T-helper 2 cell treated with Interferon-gamma antibody and Interleukin-4, amounts not matched to agents 5 μg/mL and 100 μg/mL, for 36 hours (primary cell): ENCODE data around the gene SIM2.

Source experiments
- DNase-seq: peaks from one replicate; pipeline ENCODE4 v3.0.0; 2021; ENCODE audit warnings: low spot score
- H3K27ac Mint-ChIP-seq: one replicate; pipeline ENCODE4 v1.8.0; 2021; ENCODE audit warnings: mild to moderate bottlenecking, mixed read lengths
- H3K27me3 Mint-ChIP-seq: one replicate; pipeline ENCODE4 v1.8.0; 2021; ENCODE audit warnings: low read depth, mixed read lengths
- H3K36me3 Mint-ChIP-seq: one replicate; pipeline ENCODE4 v1.8.0; 2021; ENCODE audit warnings: low read depth, mixed read lengths
- H3K4me1 Mint-ChIP-seq: one replicate; pipeline ENCODE4 v1.8.0; 2021; ENCODE audit warnings: low read depth, mixed read lengths
- H3K4me3 Mint-ChIP-seq: one replicate; pipeline ENCODE4 v1.8.0; 2022; ENCODE audit warnings: mild to moderate bottlenecking, moderate library complexity, mixed read lengths
- H3K9me3 Mint-ChIP-seq: one replicate; pipeline ENCODE4 v1.8.0; 2021; ENCODE audit warnings: mixed read lengths

The SIM2 gene

DNA sequence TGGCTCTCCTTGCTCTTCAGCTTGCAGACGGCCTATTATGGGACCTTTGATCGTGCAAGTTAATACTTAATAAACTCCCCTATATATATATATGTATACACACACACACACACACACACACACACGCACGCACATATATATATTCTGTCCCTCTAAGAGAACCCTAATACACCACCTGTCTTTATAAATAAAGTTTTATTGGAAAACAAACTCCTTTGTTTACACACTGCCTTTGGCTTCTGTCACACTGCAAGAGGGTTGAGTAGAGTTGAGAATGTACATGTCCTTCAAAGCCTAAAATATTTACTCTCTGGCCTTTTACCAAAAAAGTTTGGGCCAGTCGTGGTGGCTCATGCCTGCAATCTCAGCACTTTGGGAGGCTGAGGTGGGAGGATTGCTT is 26.2 kb upstream of the SIM2 start:
- no peak overlapping the region for H3K27ac Mint-ChIP-seq
- H3K4me3 Mint-ChIP-seq: no peak overlapping the region
- H3K36me3 Mint-ChIP-seq: no peaks in the 10 kb centered on the region
- H3K4me1 Mint-ChIP-seq: no peaks in the 10 kb centered on the region
- no peak for DNase-seq
- no peaks in the 10 kb centered on the region for H3K9me3 Mint-ChIP-seq
- H3K27me3 Mint-ChIP-seq: peaks cover 29% of the 10 kb centered on the region

DNA sequence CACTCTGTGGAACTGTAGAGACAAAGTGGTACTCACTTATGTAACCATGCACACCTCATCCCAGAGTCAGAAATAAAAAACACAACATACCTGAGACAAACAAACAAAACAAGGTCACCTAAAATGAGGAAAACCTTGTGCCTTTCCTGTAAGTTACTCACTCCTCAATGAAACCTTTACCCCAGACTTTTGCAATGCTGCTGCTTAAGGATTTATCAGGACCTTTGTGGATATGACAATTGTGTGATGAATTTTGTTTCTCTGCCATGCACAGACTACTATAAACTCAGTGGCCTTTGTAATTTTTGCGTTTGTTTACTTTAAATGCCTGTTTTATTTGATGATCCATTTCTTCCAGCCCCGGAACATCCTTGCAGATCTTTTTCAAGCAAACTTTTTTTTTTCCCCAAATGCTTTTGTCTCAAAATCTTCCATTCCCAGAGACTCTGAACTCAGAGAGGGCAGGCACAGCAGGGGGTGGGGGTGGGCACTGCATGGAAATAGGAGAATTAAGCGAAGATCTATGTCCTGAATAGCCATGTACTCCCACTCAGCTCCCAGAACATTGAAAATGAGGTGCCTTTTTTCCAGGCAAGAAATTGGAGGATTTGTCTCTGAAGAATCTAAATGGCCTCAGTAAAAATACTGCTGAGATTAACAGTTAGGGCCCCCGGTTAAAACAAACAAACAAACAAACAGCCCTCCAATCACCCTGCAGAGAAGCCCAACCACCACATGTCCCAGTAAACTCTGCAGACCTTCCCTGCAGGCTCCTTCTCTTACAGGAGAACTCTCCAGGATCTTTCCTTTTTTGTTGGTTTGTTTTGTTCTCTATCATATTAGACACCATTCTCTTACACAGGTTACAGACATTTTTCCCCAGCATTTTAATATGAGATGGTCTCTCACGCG is 22.6 kb upstream of the SIM2 start:
- no peak overlapping the region for H3K27ac Mint-ChIP-seq
- no peak for DNase-seq
- no peaks in the 10 kb centered on the region for H3K36me3 Mint-ChIP-seq
- peaks cover 36% of the 10 kb centered on the region for H3K27me3 Mint-ChIP-seq
- no peaks in the 10 kb centered on the region for H3K4me1 Mint-ChIP-seq
- no peak overlapping the region for H3K4me3 Mint-ChIP-seq
- H3K9me3 Mint-ChIP-seq: peaks cover 8% of the 10 kb centered on the region

GRCh38 chr21:36677443-36677842 is 21.5 kb upstream of the SIM2 start:
- Mint-ChIP-seq H3K4me3 (no peak overlapping the region), H3K36me3 (no peaks in the 10 kb centered on the region), H3K4me1 (no peaks in the 10 kb centered on the region), H3K9me3 (peaks cover 14% of the 10 kb centered on the region), H3K27me3 (peaks cover 39% of the 10 kb centered on the region), H3K27ac (no peak overlapping the region)
- DNase-seq: no peak

GRCh38 chr21:36678538-36678937 is 20.4 kb upstream of the SIM2 start:
- Mint-ChIP-seq H3K27ac (no peak overlapping the region), H3K4me3 (no peak overlapping the region), H3K27me3 (peaks cover 44% of the 10 kb centered on the region), H3K9me3 (peaks cover 14% of the 10 kb centered on the region), H3K4me1 (no peaks in the 10 kb centered on the region), H3K36me3 (no peaks in the 10 kb centered on the region)
- no peak for DNase-seq

DNA sequence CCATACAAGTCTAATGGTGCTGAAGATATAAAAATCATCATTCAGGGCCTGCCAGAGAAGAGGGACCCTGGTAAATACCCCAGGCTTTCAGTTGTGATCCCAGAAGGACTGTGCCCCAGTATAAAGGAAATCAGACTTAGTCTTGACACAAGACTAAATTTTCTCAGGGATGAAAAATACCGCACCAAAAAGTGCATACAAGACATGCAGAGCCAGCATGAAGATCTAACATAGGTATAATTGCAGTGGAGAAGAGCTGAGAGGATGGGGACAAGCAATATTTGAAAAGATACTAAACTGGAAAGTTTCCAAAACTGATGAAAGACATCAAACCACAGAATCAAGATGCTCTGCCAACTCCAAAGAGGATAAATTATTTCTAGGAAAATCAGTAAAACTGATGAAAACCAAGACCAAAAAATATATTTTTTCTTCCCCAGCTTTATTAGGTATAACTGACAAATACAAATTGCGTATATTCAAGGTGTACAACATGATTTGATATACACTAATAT is 17.7 kb upstream of the SIM2 start:
- DNase-seq: no peak
- Mint-ChIP-seq H3K9me3 (peaks cover 14% of the 10 kb centered on the region), H3K27ac (no peak overlapping the region), H3K4me3 (no peak overlapping the region), H3K4me1 (no peaks in the 10 kb centered on the region), H3K36me3 (no peaks in the 10 kb centered on the region), H3K27me3 (peaks cover 48% of the 10 kb centered on the region)

DNA sequence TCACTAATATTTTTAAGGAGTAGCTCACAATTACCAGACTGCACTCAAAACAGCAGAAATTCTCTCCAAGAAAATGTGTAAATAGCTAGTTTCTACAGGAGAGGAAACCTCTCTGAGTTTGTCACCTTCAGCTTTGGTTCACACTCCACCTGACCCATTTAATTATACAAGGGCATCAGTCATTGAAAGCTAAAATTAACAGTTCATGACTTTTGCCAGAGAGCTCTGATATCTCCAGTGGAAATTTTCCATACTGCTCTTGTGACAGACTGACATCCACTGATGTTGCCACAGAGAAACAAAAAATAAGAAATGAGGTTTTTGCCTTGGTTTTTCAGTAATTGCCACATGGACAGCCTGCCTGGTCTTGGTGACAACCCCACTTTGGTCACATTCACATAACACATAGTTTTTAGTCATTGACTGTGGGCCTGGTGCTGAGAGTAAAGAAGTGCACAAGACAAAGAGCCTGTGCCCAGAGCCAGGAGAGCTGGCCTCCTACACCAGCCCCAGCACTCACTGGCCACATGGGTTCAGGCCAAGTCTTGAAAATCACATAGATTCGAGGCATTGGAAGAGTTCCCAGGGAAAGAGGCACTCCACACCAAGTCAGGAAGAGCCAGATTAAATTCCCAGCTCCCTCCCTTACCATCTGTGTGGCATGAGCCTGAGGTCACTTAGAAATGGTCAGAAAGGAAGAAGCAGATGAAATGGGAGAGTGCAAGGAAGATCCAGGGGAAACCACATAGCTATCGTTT is 13.8 kb upstream of the SIM2 start:
- Mint-ChIP-seq H3K4me1 (no peaks in the 10 kb centered on the region), H3K27ac (no peak overlapping the region), H3K27me3 (peaks cover 52% of the 10 kb centered on the region), H3K9me3 (peaks cover 13% of the 10 kb centered on the region), H3K36me3 (no peaks in the 10 kb centered on the region), H3K4me3 (no peak overlapping the region)
- no peak for DNase-seq

DNA sequence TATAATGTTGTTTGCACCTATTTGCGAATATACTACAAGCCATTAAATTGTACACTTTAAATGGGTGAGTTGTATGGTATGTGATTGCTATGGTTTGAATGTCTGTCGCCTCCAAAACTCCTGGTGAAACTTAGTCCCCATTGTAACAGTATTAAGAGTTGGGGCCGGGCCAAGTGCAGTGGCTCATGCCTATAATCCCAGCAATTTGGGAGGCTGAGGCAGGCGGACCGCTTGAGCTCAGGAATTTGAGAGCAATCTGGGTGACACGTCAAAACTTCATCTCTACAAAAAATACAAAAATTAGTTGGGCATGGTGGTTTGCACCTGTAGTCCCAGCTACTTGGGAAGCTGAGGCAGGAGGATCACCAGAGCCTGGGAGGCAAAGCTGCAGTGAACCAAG is 12.0 kb upstream of the SIM2 start:
- no peaks in the 10 kb centered on the region for H3K9me3 Mint-ChIP-seq
- H3K27ac Mint-ChIP-seq: no peak overlapping the region
- no peaks in the 10 kb centered on the region for H3K36me3 Mint-ChIP-seq
- no peak overlapping the region for H3K4me3 Mint-ChIP-seq
- no peak for DNase-seq
- peaks cover 66% of the 10 kb centered on the region for H3K27me3 Mint-ChIP-seq
- H3K4me1 Mint-ChIP-seq: no peaks in the 10 kb centered on the region

GRCh38 chr21:36688324-36688723 is 10.6 kb upstream of the SIM2 start:
- H3K27ac Mint-ChIP-seq: no peak overlapping the region
- H3K36me3 Mint-ChIP-seq: no peaks in the 10 kb centered on the region
- H3K4me3 Mint-ChIP-seq: no peak overlapping the region
- H3K27me3 Mint-ChIP-seq: peaks cover 65% of the 10 kb centered on the region
- H3K9me3 Mint-ChIP-seq: no peaks in the 10 kb centered on the region
- DNase-seq: no peak
- H3K4me1 Mint-ChIP-seq: no peaks in the 10 kb centered on the region

GRCh38 chr21:36689324-36689723 is 9.6 kb upstream of the SIM2 start:
- no peaks in the 10 kb centered on the region for H3K9me3 Mint-ChIP-seq
- H3K27ac Mint-ChIP-seq: no peak overlapping the region
- H3K36me3 Mint-ChIP-seq: no peaks in the 10 kb centered on the region
- H3K27me3 Mint-ChIP-seq: peaks cover 70% of the 10 kb centered on the region
- H3K4me3 Mint-ChIP-seq: no peak overlapping the region
- no peak for DNase-seq
- H3K4me1 Mint-ChIP-seq: no peaks in the 10 kb centered on the region

GRCh38 chr21:36690628-36691554 is 8.0 kb upstream of the SIM2 start:
- Mint-ChIP-seq H3K4me1 (no peaks in the 10 kb centered on the region), H3K27me3 (peaks cover 76% of the 10 kb centered on the region), H3K36me3 (no peaks in the 10 kb centered on the region), H3K9me3 (no peaks in the 10 kb centered on the region), H3K4me3 (no peak overlapping the region), H3K27ac (no peak overlapping the region)
- DNase-seq: no peak

DNA sequence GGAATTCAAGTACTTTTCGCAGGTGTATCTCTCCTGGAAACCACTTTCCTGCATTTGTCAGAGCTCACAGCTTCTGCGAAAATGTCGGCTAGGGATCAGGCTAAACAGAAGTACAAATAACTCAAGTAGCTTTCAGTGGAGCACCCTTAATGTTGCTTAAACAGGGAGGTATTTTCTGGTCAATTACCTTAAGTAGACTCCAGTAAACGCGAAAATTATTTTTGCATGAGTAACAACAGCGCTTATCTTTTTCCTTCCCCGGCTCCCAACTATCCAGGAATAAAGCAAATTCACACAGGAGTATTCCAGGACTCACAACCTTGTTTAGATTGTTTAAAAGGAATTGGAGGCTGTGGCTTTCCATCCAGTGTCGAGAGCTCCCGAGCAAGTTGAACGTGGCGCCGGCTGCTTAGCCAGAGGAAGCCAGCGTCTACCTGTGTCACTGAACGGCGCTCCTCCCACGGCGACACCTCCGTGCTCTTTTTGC is 7.3 kb upstream of the SIM2 start:
- no peak overlapping the region for H3K4me3 Mint-ChIP-seq
- H3K27ac Mint-ChIP-seq: peak overlapping the region; percentile 26
- no peaks in the 10 kb centered on the region for H3K9me3 Mint-ChIP-seq
- no peak for DNase-seq
- no peaks in the 10 kb centered on the region for H3K4me1 Mint-ChIP-seq
- H3K36me3 Mint-ChIP-seq: no peaks in the 10 kb centered on the region
- H3K27me3 Mint-ChIP-seq: peaks cover 83% of the 10 kb centered on the region

GRCh38 chr21:36692114-36692834 is 6.6 kb upstream of the SIM2 start:
- Mint-ChIP-seq H3K4me3 (no peak overlapping the region), H3K27me3 (peaks cover 88% of the 10 kb centered on the region), H3K36me3 (no peaks in the 10 kb centered on the region), H3K9me3 (no peaks in the 10 kb centered on the region), H3K27ac (peak overlapping the region; percentile 26), H3K4me1 (no peaks in the 10 kb centered on the region)
- DNase-seq: no peak
